SH-SY5Y (cell line): ENCODE results near the gene DPEP2.

Experiments
- GATA2 ChIP-seq: IDR thresholded peaks from 2 replicates; pipeline ENCODE4 v1.6.1; 2011; ENCODE audit warnings: mild to moderate bottlenecking, low read depth, low read length
- GATA3 ChIP-seq: IDR thresholded peaks from 2 replicates; pipeline ENCODE4 v1.6.1; 2011; ENCODE audit warnings: low read depth, mild to moderate bottlenecking, low read length, moderate library complexity

DNA sequence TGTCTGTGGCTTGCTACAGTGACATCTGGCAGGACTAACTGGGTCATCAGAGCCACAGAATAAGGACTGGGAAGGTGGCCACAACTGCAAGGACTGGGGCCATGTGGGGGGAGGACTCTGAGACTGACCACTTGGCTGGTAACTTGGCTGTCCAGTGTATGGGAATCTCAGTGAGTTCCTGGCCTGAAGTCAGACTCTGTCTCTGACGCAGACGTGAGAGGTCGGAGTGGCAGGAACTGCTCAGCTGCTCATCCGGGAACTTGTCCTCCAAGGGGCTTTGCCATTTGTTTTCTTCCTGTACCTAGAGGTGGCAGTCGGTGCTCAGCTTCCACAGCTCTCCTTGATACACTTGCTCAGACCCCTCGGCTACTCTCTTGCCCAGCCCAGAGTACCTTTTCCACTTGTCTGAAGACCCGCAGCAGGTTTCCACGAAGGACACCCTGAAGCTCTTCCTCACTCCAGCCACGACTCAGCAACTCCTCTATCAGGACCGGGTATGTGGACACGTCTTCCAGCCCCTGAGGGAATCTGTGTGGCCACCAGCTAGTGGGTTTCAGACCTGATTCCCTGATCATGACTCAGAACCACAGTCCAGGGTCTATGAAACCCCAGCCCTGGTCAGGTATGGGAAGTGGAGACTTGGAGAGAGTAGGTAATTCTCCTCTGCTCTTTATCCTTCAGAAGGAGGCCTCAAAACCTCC, 11.7 kb downstream of the DPEP2 start:
- no peak for TF ChIP-seq GATA2
- no peak for TF ChIP-seq GATA3
